Measurements from ENCODE around the gene GAP43.

The GAP43 gene

DNA sequence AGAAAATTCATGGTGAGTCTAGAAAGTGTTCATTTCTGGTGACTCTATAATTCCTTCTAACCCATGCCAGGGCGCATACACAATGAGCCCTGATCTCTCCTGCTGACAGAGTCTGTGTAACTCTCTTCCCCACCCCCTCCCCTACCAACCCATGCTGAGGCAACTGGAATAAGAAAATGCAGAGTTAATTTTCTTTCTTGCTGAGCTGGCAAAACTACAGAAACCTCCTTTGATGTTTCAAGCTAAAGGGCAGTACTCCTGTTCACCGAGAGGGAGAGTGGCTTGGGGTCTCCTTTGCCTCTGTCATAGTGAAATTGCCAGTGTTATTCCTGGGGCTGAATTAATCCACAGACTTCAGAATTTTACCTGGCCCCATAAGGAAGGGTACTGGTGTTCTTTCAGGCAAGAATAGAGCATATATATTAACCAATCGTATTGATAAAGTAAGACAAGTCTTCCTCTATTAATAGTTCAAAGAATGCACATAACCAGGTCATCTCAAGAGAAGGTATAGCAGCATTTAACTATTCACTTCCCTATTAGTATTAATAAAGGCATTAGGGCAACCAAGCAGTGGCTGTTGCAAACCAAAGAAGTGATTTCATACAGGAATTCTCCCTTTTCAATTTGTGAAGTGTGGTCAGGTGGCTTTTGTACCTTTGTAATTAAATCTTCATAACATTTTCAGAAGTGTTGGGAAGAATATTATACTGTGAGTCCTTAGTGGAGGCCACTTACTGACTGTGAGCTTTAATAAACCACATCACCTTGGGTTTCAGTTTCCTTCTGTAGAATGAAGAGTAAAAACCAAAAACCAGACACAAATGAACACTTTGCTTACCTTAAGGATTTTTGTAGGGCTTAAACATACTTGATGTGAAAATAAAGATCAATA lies 4.1 kb downstream of the GAP43 start:
- no peak for DNase-seq (ENCODE audit: low read depth)

GRCh38 chr3:115628075-115628412 lies 4.7 kb downstream of the GAP43 start:
- DNase-seq (ENCODE audit: low read depth), result no peak

DNA sequence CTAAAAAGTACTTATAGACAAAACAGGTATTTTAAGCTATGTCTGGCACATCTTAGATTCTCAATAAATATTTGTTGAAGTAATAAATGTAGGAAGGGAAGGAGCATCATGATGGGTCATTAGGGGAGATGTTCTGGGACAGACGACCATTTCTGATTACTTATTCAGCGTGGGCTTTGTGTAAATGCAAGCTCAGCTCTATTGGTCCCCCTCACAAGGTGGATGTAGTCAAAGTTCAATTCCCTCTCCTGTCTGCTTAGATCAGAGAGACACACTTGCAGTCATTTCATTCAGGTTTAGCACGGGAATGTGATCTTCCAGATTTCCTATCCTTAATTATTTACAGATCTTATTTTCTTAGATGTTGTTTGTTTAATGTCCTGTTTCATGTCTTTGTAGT lies 7.5 kb downstream of the GAP43 start:
- no peak for DNase-seq (ENCODE audit: low read depth)

DNA sequence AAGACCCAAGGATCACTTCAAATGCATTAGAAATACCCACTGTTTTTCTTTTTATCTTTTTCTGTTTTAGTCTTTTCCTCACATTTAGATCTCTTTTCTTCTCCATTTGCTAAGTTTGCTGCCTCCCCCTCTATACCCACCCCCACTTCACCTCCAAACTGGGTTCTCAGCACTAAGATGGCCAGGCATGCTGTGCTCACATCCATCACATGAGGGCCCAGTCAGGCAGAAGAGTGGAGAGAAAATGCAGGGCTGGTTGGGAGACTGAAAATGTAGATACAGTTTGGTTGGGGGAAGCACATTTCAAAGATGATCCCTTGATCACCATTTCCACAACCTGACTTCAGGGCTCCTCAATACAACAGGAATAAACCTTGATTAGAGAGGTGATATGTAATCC lies 8.7 kb downstream of the GAP43 start:
- no peak for DNase-seq (ENCODE audit: low read depth)

DNA sequence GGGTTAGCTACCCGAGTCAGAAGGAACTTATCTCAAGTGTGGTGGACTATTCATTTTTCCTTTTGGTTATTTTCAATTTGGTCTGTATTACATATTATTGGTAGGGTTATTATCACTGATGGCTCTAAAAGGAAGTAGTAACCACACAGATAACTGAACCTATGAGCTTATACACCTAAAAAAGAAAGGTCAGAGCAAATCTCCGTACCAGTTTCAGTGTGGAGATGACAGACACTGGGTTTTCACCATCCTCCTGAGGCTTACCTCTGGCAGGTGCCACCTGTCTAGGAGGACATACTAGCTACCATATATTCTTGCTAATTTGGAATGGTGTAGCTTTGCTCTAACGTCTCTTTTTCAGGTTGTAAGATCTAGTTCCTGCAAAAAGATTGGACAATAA lies 10.2 kb downstream of the GAP43 start:
- DNase-seq (ENCODE audit: low read depth), result no peak

DNA sequence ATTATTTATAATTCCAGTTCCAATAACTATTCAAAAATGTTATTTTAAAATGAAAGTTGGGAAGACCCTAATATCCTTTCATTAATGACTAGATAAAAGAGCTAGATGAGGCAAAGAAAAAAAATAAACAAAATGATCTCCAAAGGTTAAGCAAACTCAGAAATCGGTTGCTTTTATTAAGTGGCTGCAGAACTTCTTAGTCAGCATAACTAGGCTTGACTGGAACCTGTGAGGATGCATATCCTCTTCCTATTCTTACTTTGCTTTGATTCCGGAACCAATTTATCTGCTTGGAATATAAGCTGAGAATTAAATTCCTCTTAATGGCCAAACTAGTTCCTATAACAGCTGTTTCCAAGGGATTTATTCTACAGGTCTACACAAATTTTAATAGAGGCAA lies 10.7 kb downstream of the GAP43 start:
- DNase-seq (ENCODE audit: low read depth), result no peak

DNA sequence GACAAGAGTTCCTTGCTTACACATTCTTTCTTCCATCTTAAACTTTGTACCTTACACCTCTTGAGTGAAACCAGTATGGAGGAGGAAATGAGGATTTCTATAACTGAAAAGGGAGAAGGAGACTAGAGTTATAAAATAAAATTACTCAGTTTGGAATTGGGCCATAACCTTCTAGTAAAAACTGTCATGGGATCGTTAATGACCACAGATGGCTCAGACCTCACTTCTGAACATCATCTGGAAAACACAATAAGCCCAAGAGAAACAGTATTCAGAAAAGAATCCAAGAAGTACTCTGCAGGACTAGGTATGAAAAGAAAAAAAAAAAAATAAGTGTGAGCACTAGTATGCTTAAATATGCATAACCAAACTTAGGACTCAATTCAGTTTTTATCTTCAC lies 12.1 kb downstream of the GAP43 start:
- no peak for DNase-seq (ENCODE audit: low read depth)

DNA sequence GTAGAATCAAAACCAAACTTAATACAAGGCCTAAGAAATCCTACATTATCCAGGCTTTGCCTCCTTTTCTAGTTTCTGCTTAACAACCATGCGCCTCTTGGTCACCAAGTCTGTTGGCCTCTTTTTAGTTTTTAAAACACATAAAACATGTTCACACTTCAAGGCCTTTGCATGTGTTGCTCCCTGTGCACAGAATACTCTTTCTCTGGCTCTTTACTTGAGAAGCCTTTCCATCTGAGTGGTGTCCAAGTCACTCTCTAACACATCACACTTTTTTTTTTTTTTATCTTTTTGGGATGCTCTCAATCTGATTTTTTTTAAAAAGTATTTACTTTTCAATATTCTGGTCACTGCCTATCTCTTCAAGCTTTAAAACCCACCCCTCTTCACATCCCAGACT lies 14.9 kb downstream of the GAP43 start:
- no peak for DNase-seq (ENCODE audit: low read depth)

DNA sequence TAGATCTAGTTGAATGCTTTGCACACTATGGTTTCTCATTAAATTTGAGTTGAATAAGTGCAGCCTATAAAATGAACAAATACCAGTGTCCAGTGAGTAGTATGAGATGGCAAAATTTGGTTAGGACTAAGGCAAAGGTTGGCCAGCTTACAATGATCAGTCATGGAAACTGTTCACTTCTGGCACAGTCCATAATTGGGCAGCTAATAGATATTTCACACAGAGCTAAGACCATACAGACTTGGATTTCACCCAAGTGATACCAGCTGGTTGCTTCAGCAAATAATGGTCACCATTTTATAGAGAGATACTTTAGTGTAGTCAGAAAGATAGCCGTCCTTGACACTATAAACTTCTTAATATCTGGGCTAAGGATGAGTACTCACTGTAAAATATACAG lies 15.7 kb downstream of the GAP43 start:
- no peak for DNase-seq (ENCODE audit: low read depth)

DNA sequence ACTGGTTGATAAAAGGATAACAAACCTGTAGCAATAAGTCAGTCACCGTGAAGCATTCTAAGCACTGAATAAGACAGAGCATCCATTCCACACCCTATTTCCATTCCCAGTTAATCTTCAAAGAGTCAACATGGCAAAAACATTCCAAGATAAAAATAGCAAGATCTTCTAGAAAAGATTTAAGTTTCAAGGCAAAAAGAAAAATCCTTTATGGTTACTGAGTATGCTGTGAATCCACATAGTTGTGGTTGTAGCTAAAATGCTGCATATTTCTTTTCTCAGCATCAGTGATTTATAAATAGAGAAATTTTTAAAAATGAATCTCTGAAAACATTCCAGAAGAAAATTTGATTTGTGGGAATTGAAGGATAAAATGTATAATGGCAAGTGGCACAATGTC lies 21.1 kb downstream of the GAP43 start:
- no peak for DNase-seq (ENCODE audit: low read depth)

GRCh38 chr3:115646027-115646690 lies 22.8 kb downstream of the GAP43 start:
- DNase-seq (ENCODE audit: low read depth), result no peak

GRCh38 chr3:115648559-115648958 lies 25.2 kb downstream of the GAP43 start:
- DNase-seq (ENCODE audit: low read depth), result no peak

DNA sequence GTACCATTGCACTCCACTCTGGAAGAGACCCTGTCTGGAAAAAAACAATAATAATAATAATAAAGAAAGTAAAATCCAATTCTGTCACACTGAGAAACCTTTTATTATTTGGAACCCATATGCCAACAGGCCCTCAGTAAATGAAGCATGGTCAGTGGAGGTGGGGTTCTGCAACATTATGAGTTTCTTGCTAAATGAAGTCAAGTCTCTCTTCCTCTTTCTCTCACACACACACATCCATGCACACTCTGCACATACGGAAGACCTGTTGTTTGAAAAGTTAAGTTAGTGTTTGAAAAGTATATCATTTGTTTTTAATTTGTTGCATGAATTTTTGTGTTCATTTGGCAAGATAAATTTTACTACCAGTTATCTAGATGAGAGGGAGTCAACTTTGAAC lies 27.8 kb downstream of the GAP43 start:
- DNase-seq (ENCODE audit: low read depth), result no peak

GRCh38 chr3:115651599-115651998 lies 28.3 kb downstream of the GAP43 start:
- no peak for DNase-seq (ENCODE audit: low read depth)

GRCh38 chr3:115652738-115653137 lies 29.4 kb downstream of the GAP43 start:
- DNase-seq (ENCODE audit: low read depth), result no peak

GRCh38 chr3:115655761-115656282 lies 32.5 kb downstream of the GAP43 start:
- no peak for DNase-seq (ENCODE audit: low read depth)

- DNase-seq (ENCODE audit: low read depth), result no peak
Measured at GRCh38 chr3:115657168-115657567, 33.9 kb downstream of the GAP43 start.

DNA sequence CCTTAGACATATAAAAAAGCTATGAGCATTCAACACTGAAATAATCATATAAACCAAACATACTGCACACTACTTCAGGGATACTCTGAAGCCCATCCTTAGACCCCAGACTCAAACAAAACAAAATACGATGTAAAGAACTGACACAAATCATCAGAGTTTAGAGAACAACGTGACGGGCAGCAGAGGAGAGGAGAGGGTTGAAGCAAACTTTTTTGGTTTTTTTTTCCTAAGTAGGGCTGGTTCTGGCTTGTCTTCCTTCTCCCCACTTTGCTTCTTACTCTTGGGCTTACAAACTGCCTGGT lies 34.7 kb downstream of the GAP43 start:
- DNase-seq (ENCODE audit: low read depth), result no peak

GRCh38 chr3:115658337-115659181 lies 35.2 kb downstream of the GAP43 start:
- DNase-seq (ENCODE audit: low read depth), result peak; percentile 56

DNA sequence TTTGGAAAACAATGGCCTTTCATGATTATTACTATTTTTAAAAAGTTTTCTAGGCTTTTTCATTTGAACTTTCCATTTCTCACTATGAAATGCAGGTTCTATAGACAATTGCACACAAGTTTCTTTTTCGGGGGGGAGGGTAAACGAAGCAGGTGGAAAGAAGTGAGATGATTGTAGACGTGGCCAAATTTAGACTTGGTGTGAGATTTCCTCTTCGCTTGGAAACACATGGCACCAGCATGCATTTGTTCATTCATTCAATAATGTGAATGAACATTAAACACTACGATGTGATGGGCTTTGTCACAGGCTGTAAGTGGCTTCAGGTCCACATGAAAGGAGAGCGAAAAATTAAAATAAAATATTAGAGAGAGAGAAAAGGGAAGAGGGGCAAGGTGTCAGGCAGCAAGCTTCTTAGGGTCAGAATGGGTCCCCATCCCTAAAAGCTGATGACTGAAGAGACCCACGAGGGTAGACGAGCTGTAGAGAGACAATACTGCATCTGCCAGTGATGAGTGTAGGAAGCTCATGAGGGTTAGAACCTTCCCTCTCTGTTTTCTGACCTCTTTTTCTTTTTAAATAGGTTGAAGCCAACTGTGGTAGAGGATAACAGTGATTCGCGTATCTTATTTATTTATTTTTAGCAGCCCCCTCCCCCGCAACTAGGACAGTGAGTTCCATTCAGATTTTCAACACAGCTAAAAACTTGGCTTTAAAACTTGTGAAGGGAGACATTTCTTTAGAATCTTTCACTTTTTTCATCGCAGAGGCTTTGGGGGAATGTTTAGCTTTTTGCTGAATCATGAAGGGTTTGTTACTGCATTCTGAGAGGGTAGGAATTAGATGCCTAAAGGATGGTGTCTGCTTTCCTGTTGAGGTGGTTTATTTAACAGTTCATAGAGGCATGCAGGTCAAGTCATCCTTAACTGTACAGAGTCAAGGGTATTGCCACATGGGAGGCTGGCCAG lies 36.2 kb downstream of the GAP43 start:
- DNase-seq (ENCODE audit: low read depth), result no peak

- DNase-seq (ENCODE audit: low read depth), result no peak
Measured at GRCh38 chr3:115660646-115661337, 37.5 kb downstream of the GAP43 start.

Data from activated T-cell treated with anti-CD3 and anti-CD28 coated beads for 24 hours (primary cell).